Prostate gland (tissue), 2 donors: ENCODE results near the gene TOR1B.

Source experiments
- POLR2AphosphoS5 ChIP-seq: sonication (generic); formaldehyde crosslinking; IDR thresholded peaks from one replicate; pipeline ENCODE4 v1.6.1; 2017; ENCODE audit warnings: antibody characterized with exemption
- TF ChIP-seq, protein P1 (sequence below), 4 experiments: fragments of 200-600 bp in 2 of 4; fragments of 450-650 bp in 2 of 4; sonication (generic) in 2 of 4; IDR thresholded peaks; 1 replicate in 3 of 4; 2 replicates in 1 of 4; pipeline ENCODE4 v1.5.1; 2016 to 2019; ENCODE audit warnings: antibody characterized with exemption in 4 of 4, mild to moderate bottlenecking in 2 of 4, moderate library complexity in 2 of 4

DNA sequence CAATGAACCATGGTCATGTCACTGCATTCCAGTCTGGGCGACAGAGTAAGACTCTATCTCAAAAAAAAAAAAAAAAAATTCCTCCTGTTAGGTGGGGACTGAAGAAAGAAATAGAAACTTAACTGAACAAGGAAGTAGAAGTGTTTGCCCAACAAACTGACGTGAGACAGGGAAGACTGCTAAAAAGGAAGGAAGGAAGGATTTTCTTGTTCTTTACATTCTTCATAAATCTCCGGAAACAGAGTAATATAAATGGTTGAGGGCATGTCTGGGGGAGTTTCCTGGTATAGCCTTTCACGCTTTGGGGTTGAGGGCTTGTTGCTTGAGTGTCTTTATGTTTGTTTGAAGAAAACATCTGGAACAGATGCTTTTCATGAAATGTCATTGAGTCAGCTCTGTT, 3.1 kb downstream of the TOR1B start:
- TF ChIP-seq, protein P1, sequence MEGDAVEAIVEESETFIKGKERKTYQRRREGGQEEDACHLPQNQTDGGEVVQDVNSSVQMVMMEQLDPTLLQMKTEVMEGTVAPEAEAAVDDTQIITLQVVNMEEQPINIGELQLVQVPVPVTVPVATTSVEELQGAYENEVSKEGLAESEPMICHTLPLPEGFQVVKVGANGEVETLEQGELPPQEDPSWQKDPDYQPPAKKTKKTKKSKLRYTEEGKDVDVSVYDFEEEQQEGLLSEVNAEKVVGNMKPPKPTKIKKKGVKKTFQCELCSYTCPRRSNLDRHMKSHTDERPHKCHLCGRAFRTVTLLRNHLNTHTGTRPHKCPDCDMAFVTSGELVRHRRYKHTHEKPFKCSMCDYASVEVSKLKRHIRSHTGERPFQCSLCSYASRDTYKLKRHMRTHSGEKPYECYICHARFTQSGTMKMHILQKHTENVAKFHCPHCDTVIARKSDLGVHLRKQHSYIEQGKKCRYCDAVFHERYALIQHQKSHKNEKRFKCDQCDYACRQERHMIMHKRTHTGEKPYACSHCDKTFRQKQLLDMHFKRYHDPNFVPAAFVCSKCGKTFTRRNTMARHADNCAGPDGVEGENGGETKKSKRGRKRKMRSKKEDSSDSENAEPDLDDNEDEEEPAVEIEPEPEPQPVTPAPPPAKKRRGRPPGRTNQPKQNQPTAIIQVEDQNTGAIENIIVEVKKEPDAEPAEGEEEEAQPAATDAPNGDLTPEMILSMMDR (IDR thresholded peaks at IDR 0.05) = no peak
- no peak for TF ChIP-seq POLR2AphosphoS5
